HG03175 (cell line): ENCODE results near the gene SIL1.
A peak's percentile ranks its signal among the peaks of the same experiment; 100 is the strongest.
"Not testable (repeated sequence)": the region's sequence is repeated elsewhere in the genome, so short reads cannot be mapped to it uniquely, and the experiment has no call there.

Experiments used
- ATAC-seq: cut with Tn5 transposase; IDR thresholded peaks from one replicate; pipeline ENCODE4 v1.9.1; 2021; ENCODE audit warnings: mild to moderate bottlenecking, moderate library complexity; ENCODE audit not compliant: unreplicated experiment

Gene SIL1

GRCh38 chr5:139113892-139114291 lies 84.3 kb downstream of the SIL1 start:
- ATAC-seq, result no peak

GRCh38 chr5:139112362-139112761 lies 85.8 kb downstream of the SIL1 start:
- not testable (repeated sequence) for ATAC-seq

GRCh38 chr5:139110526-139111168 lies 87.5 kb downstream of the SIL1 start:
- no peak for ATAC-seq

- no peak for ATAC-seq
Measured at GRCh38 chr5:139108063-139108824, 89.9 kb downstream of the SIL1 start.

GRCh38 chr5:139105621-139106071 lies 92.5 kb downstream of the SIL1 start:
- ATAC-seq, result no peak

GRCh38 chr5:139104577-139105276 lies 93.4 kb downstream of the SIL1 start:
- ATAC-seq, result no peak

GRCh38 chr5:139103762-139104161 lies 94.4 kb downstream of the SIL1 start:
- ATAC-seq, result no peak

- no peak for ATAC-seq
Measured at GRCh38 chr5:139100825-139101224, 97.3 kb downstream of the SIL1 start.

GRCh38 chr5:139094154-139095131 lies 103.7 kb downstream of the SIL1 start:
- ATAC-seq, result peak; percentile 93

GRCh38 chr5:139092741-139093343 lies 105.3 kb downstream of the SIL1 start:
- no peak for ATAC-seq

GRCh38 chr5:139091439-139092156 lies 106.6 kb downstream of the SIL1 start:
- ATAC-seq, result no peak

GRCh38 chr5:139090581-139090980 lies 107.6 kb downstream of the SIL1 start:
- no peak for ATAC-seq

GRCh38 chr5:139088024-139088423 lies 110.1 kb downstream of the SIL1 start:
- ATAC-seq, result no peak

GRCh38 chr5:139082813-139083498 lies 115.2 kb downstream of the SIL1 start:
- no peak for ATAC-seq

GRCh38 chr5:139079991-139080610 lies 118.1 kb downstream of the SIL1 start:
- ATAC-seq, result no peak

- ATAC-seq, result no peak
Measured at GRCh38 chr5:139079225-139079990, 118.8 kb downstream of the SIL1 start.

- ATAC-seq, result no peak
Measured at GRCh38 chr5:139078345-139078744, 119.8 kb downstream of the SIL1 start.

GRCh38 chr5:139077899-139078298 lies 120.3 kb downstream of the SIL1 start:
- no peak for ATAC-seq
